Neuronal stem cell (in vitro differentiated cells): ENCODE results near the gene ARHGAP23.

Source experiments
- DNase-seq: peaks from one replicate; pipeline ENCODE4 v3.0.0-alpha.2; 2013; ENCODE audit warnings: low spot score
- H2AFZ ChIP-seq: one replicate; pipeline ENCODE4 v1.6.1; 2013; ENCODE audit warnings: mild to moderate bottlenecking, low read length, inconsistent platforms
- H2AK5ac ChIP-seq: 2 replicates; pipeline ENCODE4 v1.6.1; 2013; ENCODE audit warnings: low read depth, mild to moderate bottlenecking, inconsistent platforms, low read length, moderate library complexity, mixed read lengths
- H2BK120ac ChIP-seq: 2 replicates; pipeline ENCODE4 v1.6.1; 2013; ENCODE audit warnings: low read depth, mild to moderate bottlenecking, inconsistent platforms, low read length, moderate library complexity, mixed read lengths
- H2BK12ac ChIP-seq: one replicate; pipeline ENCODE4 v1.6.1; 2013; ENCODE audit warnings: low read length, inconsistent platforms
- H2BK15ac ChIP-seq: 2 replicates; pipeline ENCODE4 v1.6.1; 2013; ENCODE audit warnings: mild to moderate bottlenecking, low read length, inconsistent platforms, mixed read lengths
- H2BK5ac ChIP-seq: one replicate; pipeline ENCODE4 v1.6.1; 2013; ENCODE audit warnings: inconsistent platforms, mild to moderate bottlenecking, low read length, moderate library complexity
- H3K14ac ChIP-seq: one replicate; pipeline ENCODE4 v1.6.1; 2013; ENCODE audit warnings: low read length, inconsistent platforms
- H3K18ac ChIP-seq: 2 replicates; pipeline ENCODE4 v1.6.1; 2013; ENCODE audit warnings: low read length, inconsistent platforms
- H3K23ac ChIP-seq: 2 replicates; pipeline ENCODE4 v1.6.1; 2013; ENCODE audit warnings: low read depth, mild to moderate bottlenecking, mixed read lengths, low read length, inconsistent platforms; ENCODE audit not compliant: poor library complexity
- H3K27ac ChIP-seq: replicated peaks from 3 replicates; pipeline ENCODE4 v1.5.1; 2013; ENCODE audit warnings: low read length, inconsistent platforms
- H3K27me3 ChIP-seq, 3 experiments: 2 replicates each; pipeline ENCODE4 v1.6.1; 2013; ENCODE audit warnings: low read length in 3 of 3, mild to moderate bottlenecking in 2 of 3, inconsistent platforms in 1 of 3, low read depth in 1 of 3, mixed read lengths in 1 of 3, moderate library complexity in 1 of 3; ENCODE audit not compliant: control insufficient read depth in 3 of 3, insufficient read depth in 3 of 3
- H3K36me3 ChIP-seq, 2 donors: replicated peaks in 1 of 2; 2 replicates each; pipeline ENCODE4 v1.6.1; 2013; ENCODE audit warnings: low read length in 2 of 2; ENCODE audit not compliant: control insufficient read depth in 2 of 2, insufficient read depth in 2 of 2
- H3K4ac ChIP-seq: 2 replicates; pipeline ENCODE4 v1.6.1; 2013; ENCODE audit warnings: inconsistent platforms, mild to moderate bottlenecking, low read length, moderate library complexity
- H3K4me1 ChIP-seq, 2 donors: 1 replicate in 1 of 2; 2 replicates in 1 of 2; pipeline ENCODE4 v1.6.1; 2013; ENCODE audit warnings: low read length in 2 of 2, low read depth in 1 of 2; ENCODE audit not compliant: control insufficient read depth in 2 of 2, insufficient read depth in 1 of 2
- H3K4me2 ChIP-seq: one replicate; pipeline ENCODE4 v1.6.1; 2013; ENCODE audit warnings: mild to moderate bottlenecking, low read length, inconsistent platforms; ENCODE audit not compliant: insufficient read depth, poor library complexity, severe bottlenecking
- H3K4me3 ChIP-seq, 2 donors: 2 replicates each; pipeline ENCODE4 v1.5.1; 2013; ENCODE audit warnings: low read length in 2 of 2, mild to moderate bottlenecking in 2 of 2, inconsistent platforms in 1 of 2, moderate library complexity in 1 of 2
- H3K79me1 ChIP-seq: one replicate; pipeline ENCODE4 v1.6.1; 2013; ENCODE audit warnings: low read depth, mild to moderate bottlenecking, inconsistent platforms, low read length, moderate library complexity
- H3K9ac ChIP-seq: one replicate; pipeline ENCODE4 v1.6.1; 2013; ENCODE audit warnings: mild to moderate bottlenecking, low read depth, low read length, inconsistent platforms; ENCODE audit not compliant: poor library complexity
- H3K9me3 ChIP-seq, 2 donors: replicated peaks in 1 of 2; 2 replicates each; pipeline versions ENCODE3 to v1.6.1; 2013; ENCODE audit warnings: low read length in 2 of 2, mild to moderate bottlenecking in 2 of 2, inconsistent platforms in 1 of 2, low read depth in 1 of 2, mixed read lengths in 1 of 2, moderate library complexity in 1 of 2; ENCODE audit not compliant: control insufficient read depth in 2 of 2, insufficient read depth in 1 of 2
- H4K8ac ChIP-seq: one replicate; pipeline ENCODE4 v1.6.1; 2013; ENCODE audit warnings: low read depth, mild to moderate bottlenecking, inconsistent platforms, low read length, moderate library complexity
- H4K91ac ChIP-seq: one replicate; pipeline ENCODE4 v1.6.1; 2013; ENCODE audit warnings: low read length, low read depth, mild to moderate bottlenecking, inconsistent platforms; ENCODE audit not compliant: poor library complexity
- WGBS, 2 donors: extraction: QIAGEN DNeasy Blood & Tissue Kit; methylation state at CpG; one replicate each; pipeline ENCODE4 v1.1.7; 2013; ENCODE audit warnings: missing lambda C conversion rate in 2 of 2, mixed read lengths in 1 of 2; ENCODE audit not compliant: insufficient read length in 2 of 2, insufficient replicate concordance in 1 of 2; ENCODE audit errors: extremely low coverage in 2 of 2; 5-methylcytosine and 5-hydroxymethylcytosine counted together

ARHGAP23 gene

GRCh38 chr17:38431346-38432145, 3.3 kb downstream of the ARHGAP23 start:
- Histone ChIP-seq H3K18ac (peak overlapping the region; percentile 46), H3K79me1 (no peaks in the 10 kb centered on the region), H2AK5ac (peak overlapping the region; percentile 52), H2BK120ac (no peak overlapping the region), H2BK12ac (no peak overlapping the region), H3K23ac (peak overlapping the region; percentile 21), H4K8ac (no peak overlapping the region), H4K91ac (no peak overlapping the region), H3K27me3 (peaks cover 0 to 3% (median 0%) of the 10 kb centered on the region in 3 experiments), H3K14ac (no peak overlapping the region), H3K4me1 (peaks cover 16 to 25% of the 10 kb centered on the region in 2 donors), H2BK15ac (peak overlapping the region; percentile 51), H3K4me3 (peak overlapping the region in 1 of 2 donors; percentile 21), H3K4ac (no peak overlapping the region), H2BK5ac (no peak overlapping the region), H3K9ac (no peak overlapping the region), H2AFZ (no peak overlapping the region), H3K9me3 (no peaks in the 10 kb centered on the region), H3K36me3 (no peaks in the 10 kb centered on the region), H3K27ac (no peak overlapping the region), H3K4me2 (no peak overlapping the region)
- no peak for DNase-seq
- WGBS, 2 donors, result no CpG with 5 or more reads among the region's 10 CpGs

GRCh38 chr17:38434178-38434665, 6.0 kb downstream of the ARHGAP23 start:
- Histone ChIP-seq H3K36me3 (no peaks in the 10 kb centered on the region), H2BK15ac (no peak overlapping the region), H2BK12ac (no peak overlapping the region), H3K79me1 (no peaks in the 10 kb centered on the region), H3K18ac (peak overlapping the region; percentile 34), H3K4ac (no peak overlapping the region), H2AK5ac (peak overlapping the region; percentile 53), H2BK120ac (no peak overlapping the region), H3K27ac (no peak overlapping the region), H2BK5ac (no peak overlapping the region), H4K91ac (no peak overlapping the region), H3K4me3 (no peak overlapping the region), H3K9ac (no peak overlapping the region), H2AFZ (no peak overlapping the region), H3K23ac (no peak overlapping the region), H3K27me3 (no peaks in the 10 kb centered on the region), H3K14ac (no peak overlapping the region), H3K4me2 (no peak overlapping the region), H3K4me1 (peaks cover 9 to 11% of the 10 kb centered on the region in 2 donors), H3K9me3 (no peaks in the 10 kb centered on the region), H4K8ac (no peak overlapping the region)
- no peak for DNase-seq
- no CpG with 5 or more reads among the region's 21 CpGs for WGBS, 2 donors

GRCh38 chr17:38435795-38436194, 7.5 kb downstream of the ARHGAP23 start:
- H3K4ac ChIP-seq, result no peak overlapping the region
- no CpG with 5 or more reads among the region's 9 CpGs for WGBS, 2 donors
- no peak overlapping the region for H2BK15ac ChIP-seq
- H3K14ac ChIP-seq, result no peak overlapping the region
- no peaks in the 10 kb centered on the region for H3K9me3 ChIP-seq
- no peaks in the 10 kb centered on the region for H3K79me1 ChIP-seq
- no peak for DNase-seq
- no peak overlapping the region for H2BK12ac ChIP-seq
- H3K4me1 ChIP-seq, result peaks cover 0 to 2% of the 10 kb centered on the region in 2 donors
- H2AFZ ChIP-seq, result no peak overlapping the region
- no peak overlapping the region for H3K4me2 ChIP-seq
- H3K18ac ChIP-seq, result no peak overlapping the region
- no peak overlapping the region for H2AK5ac ChIP-seq
- H3K9ac ChIP-seq, result no peak overlapping the region
- H3K36me3 ChIP-seq, result no peaks in the 10 kb centered on the region
- H4K91ac ChIP-seq, result no peak overlapping the region
- no peak overlapping the region for H3K4me3 ChIP-seq
- H3K23ac ChIP-seq, result no peak overlapping the region
- no peak overlapping the region for H3K27ac ChIP-seq
- H2BK120ac ChIP-seq, result no peak overlapping the region
- H4K8ac ChIP-seq, result no peak overlapping the region
- no peaks in the 10 kb centered on the region for H3K27me3 ChIP-seq
- peak overlapping the region; percentile 0 for H2BK5ac ChIP-seq

DNA sequence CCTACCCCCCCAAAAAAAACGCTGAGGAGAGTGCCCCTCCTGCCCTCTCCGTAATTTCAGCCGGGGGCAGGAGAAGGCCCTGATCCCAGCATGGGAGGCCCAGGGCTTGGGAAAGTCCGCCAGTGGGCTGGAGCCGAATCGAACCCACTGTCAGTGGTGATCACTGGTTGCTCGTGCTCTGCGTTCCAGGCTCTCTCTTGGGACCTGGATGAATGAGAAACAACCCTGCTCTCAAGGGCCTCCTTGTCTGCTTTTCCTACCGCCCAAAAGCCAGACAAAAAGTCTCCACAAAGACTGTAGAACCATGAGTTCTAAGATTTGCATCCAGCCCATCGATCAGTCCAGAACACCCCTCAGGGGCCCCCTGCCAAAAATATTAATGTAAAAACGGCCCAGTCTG, 8.1 kb downstream of the ARHGAP23 start:
- H2BK15ac ChIP-seq, result no peak overlapping the region
- H3K27me3 ChIP-seq, result no peaks in the 10 kb centered on the region
- no peak overlapping the region for H2BK12ac ChIP-seq
- no peak overlapping the region for H3K23ac ChIP-seq
- H3K4me2 ChIP-seq, result no peak overlapping the region
- H3K9ac ChIP-seq, result no peak overlapping the region
- H4K91ac ChIP-seq, result no peak overlapping the region
- H3K4me3 ChIP-seq, result no peak overlapping the region
- DNase-seq, result no peak
- H3K27ac ChIP-seq, result no peak overlapping the region
- H2BK5ac ChIP-seq, result peak overlapping the region; percentile 0
- no peak overlapping the region for H2AFZ ChIP-seq
- H3K18ac ChIP-seq, result no peak overlapping the region
- no peaks in the 10 kb centered on the region for H3K79me1 ChIP-seq
- H3K36me3 ChIP-seq, result no peaks in the 10 kb centered on the region
- H3K9me3 ChIP-seq, result no peaks in the 10 kb centered on the region
- H3K14ac ChIP-seq, result no peak overlapping the region
- H4K8ac ChIP-seq, result no peak overlapping the region
- H3K4me1 ChIP-seq, result peaks cover 0 to 3% of the 10 kb centered on the region in 2 donors
- no peak overlapping the region for H3K4ac ChIP-seq
- H2BK120ac ChIP-seq, result no peak overlapping the region
- peak overlapping the region; percentile 15 for H2AK5ac ChIP-seq
- no CpG with 5 or more reads among the region's 11 CpGs for WGBS, 2 donors
